CD4-positive, alpha-beta memory T cell (primary cell): ENCODE results near the gene POLN. TPM values are rescaled to one million over a fixed set of nuclear protein-coding genes. Genes with fewer than 3 reads are reported as not detected.
"Not testable (repeated sequence)": the region's sequence is repeated elsewhere in the genome, so short reads cannot be mapped to it uniquely, and the experiment has no call there.

Source experiments
- CTCF ChIA-PET: fragments of 350-600 bp; sonication (Branson Sonifier 250); formaldehyde crosslinking; loops from one replicate; lab custom pipeline; 2021; ENCODE audit warnings: inconsistent platforms; ENCODE audit not compliant: partially characterized antibody; lab: Charles Lee
- POLR2A ChIA-PET: fragments of 350-600 bp; sonication (Branson Sonifier 250); formaldehyde crosslinking; loops from one replicate; lab custom pipeline; 2021; ENCODE audit not compliant: partially characterized antibody; lab: Charles Lee
- DNase-seq, 5 donors: peaks; one replicate each; pipeline versions ENCODE4 v3.0.0 to v3.0.0-alpha.2; 2020 to 2022; ENCODE audit warnings: mixed read lengths in 1 of 5
- H3K27ac ChIP-seq: one replicate; pipeline ENCODE4 v1.7.0; 2013; ENCODE audit warnings: low read depth, low read length
- H3K27me3 ChIP-seq: 2 replicates; pipeline ENCODE4 v1.7.0; 2013; ENCODE audit warnings: mild to moderate bottlenecking, low read length, moderate library complexity; ENCODE audit not compliant: insufficient read depth
- H3K36me3 ChIP-seq: 2 replicates; pipeline ENCODE4 v1.7.0; 2013; ENCODE audit warnings: mild to moderate bottlenecking, low read length, moderate library complexity; ENCODE audit not compliant: insufficient read depth
- H3K4me1 ChIP-seq: 2 replicates; pipeline ENCODE4 v1.7.0; 2013; ENCODE audit warnings: mild to moderate bottlenecking, low read length, moderate library complexity; ENCODE audit not compliant: insufficient read depth
- H3K4me3 ChIP-seq, 2 donors: one replicate each; pipeline ENCODE4 v1.7.0; 2013; ENCODE audit warnings: low read length in 2 of 2, mild to moderate bottlenecking in 1 of 2
- H3K9me3 ChIP-seq, 2 donors: one replicate each; pipeline ENCODE4 v1.7.0; 2013; ENCODE audit warnings: low read length in 2 of 2, control low read depth in 1 of 2; ENCODE audit not compliant: control insufficient read depth in 1 of 2
- H3K27ac Mint-ChIP-seq, 7 donors: one replicate each; pipeline ENCODE4 v1.8.0; 2020 to 2021; ENCODE audit warnings: mixed read lengths in 7 of 7, mild to moderate bottlenecking in 6 of 7, inconsistent platforms in 3 of 7, moderate library complexity in 3 of 7
- H3K27me3 Mint-ChIP-seq, 2 donors: one replicate each; pipeline ENCODE4 v1.8.0; 2020 to 2021; ENCODE audit warnings: mixed read lengths in 2 of 2
- H3K36me3 Mint-ChIP-seq, 2 donors: one replicate each; pipeline ENCODE4 v1.8.0; 2020 to 2021; ENCODE audit warnings: mixed read lengths in 2 of 2, inconsistent platforms in 1 of 2, mild to moderate bottlenecking in 1 of 2
- H3K4me1 Mint-ChIP-seq, 4 donors: one replicate each; pipeline ENCODE4 v1.8.0; 2020 to 2021; ENCODE audit warnings: mixed read lengths in 4 of 4, mild to moderate bottlenecking in 1 of 4
- H3K4me3 Mint-ChIP-seq, 8 donors: one replicate each; pipeline ENCODE4 v1.8.0; 2020 to 2021; ENCODE audit warnings: mixed read lengths in 8 of 8, mild to moderate bottlenecking in 7 of 8, moderate library complexity in 6 of 8, inconsistent platforms in 3 of 8
- H3K9me3 Mint-ChIP-seq, 8 donors: one replicate each; pipeline ENCODE4 v1.8.0; 2020 to 2021; ENCODE audit warnings: mixed read lengths in 8 of 8, mild to moderate bottlenecking in 5 of 8, inconsistent platforms in 3 of 8, moderate library complexity in 1 of 8
- intact Hi-C: fragments of 100-400 bp; cut with micrococcal nuclease; formaldehyde crosslinking; loops from one replicate; pipeline ENCODE4 v1.15.1; 2023
- polyA plus RNA-seq, 2 donors: library from polyadenylated mRNA; unstranded; fragments of 300-500 nt; fragmentation: Illumina TruSeq; gene quantifications; one replicate each; pipeline ENCODE4 v1.2.3, GENCODE V29; 2021
- total RNA-seq, 2 experiments: library from RNA; stranded (reverse); gene quantifications; one replicate each; pipeline ENCODE4 v1.2.3, GENCODE V29; 2021

POLN gene
- total and polyA plus RNA-seq, 4 experiments from 2014 or later = 0.24 to 4.4 (median 2.8) TPM

- DNase-seq = peak; percentile 56 to 71 (median 66)
- peaks cover 25 to 40% of the 10 kb centered on the region in 2 donors for H3K36me3 Mint-ChIP-seq
- intact Hi-C loops = loop anchor here (5.0 kb wide), 2 partner anchors 384 to 831 kb away; partner anchors contain the start of genes HTT, HTT-AS and LETM1
- peaks cover 46 to 76% (median 58%) of the 10 kb centered on the region in 4 donors for H3K4me1 Mint-ChIP-seq
- peak overlapping the region; percentile 81 to 95 (median 91) for H3K4me3 Mint-ChIP-seq
- H3K9me3 Mint-ChIP-seq = no peaks in the 10 kb centered on the region
- ChIA-PET POLR2A (interaction anchor here (0.7 to 3.6 kb wide), 16 partner anchors 9 to 296 kb away, joined by 3 to 62 read pairs (median 6); partner anchors contain the start of genes CFAP99, FAM193A, MXD4 and NELFA), CTCF (interaction anchor here (1.1 to 2.7 kb wide), 8 partner anchors 8 to 203 kb away, joined by 3 to 14 read pairs (median 5); partner anchors contain the start of genes CFAP99 and MXD4)
- peak overlapping the region; percentile 49 to 91 for H3K4me3 ChIP-seq
- peaks cover 44% of the 10 kb centered on the region for H3K4me1 ChIP-seq
- H3K9me3 ChIP-seq = no peaks in the 10 kb centered on the region
- no peaks in the 10 kb centered on the region for H3K27me3 Mint-ChIP-seq
- peak overlapping the region; percentile 85 to 98 (median 93) for H3K27ac Mint-ChIP-seq
- H3K36me3 ChIP-seq = no peaks in the 10 kb centered on the region
- H3K27ac ChIP-seq = peak overlapping the region; percentile 88
- H3K27me3 ChIP-seq = no peaks in the 10 kb centered on the region
These were observed 918 bp downstream of the POLN start for GRCh38 chr4:2241003-2241402.

GRCh38 chr4:2236944-2237666, 4.8 kb downstream of the POLN start:
- peaks cover 41 to 82% (median 56%) of the 10 kb centered on the region in 4 donors for H3K4me1 Mint-ChIP-seq
- no peaks in the 10 kb centered on the region for H3K27me3 Mint-ChIP-seq
- peak overlapping the region in 5 of 7 donors; percentile 39 to 83 (median 64) for H3K27ac Mint-ChIP-seq

GRCh38 chr4:2231082-2231481, 10.8 kb downstream of the POLN start:
- DNase-seq = no peak
- Histone ChIP-seq H3K27ac (no peak overlapping the region), H3K4me1 (no peaks in the 10 kb centered on the region), H3K9me3 (no peaks in the 10 kb centered on the region), H3K4me3 (no peak overlapping the region), H3K36me3 (peaks cover 19% of the 10 kb centered on the region), H3K27me3 (no peaks in the 10 kb centered on the region)
- ChIA-PET CTCF (interaction anchor here (3.0 kb wide), 1 partner anchor 11 kb away, joined by 14 read pairs; no protein-coding TSS in a partner anchor), POLR2A (no interaction called here)
- Mint-ChIP-seq H3K9me3 (peaks cover 0 to 2% (median 0%) of the 10 kb centered on the region in 8 donors), H3K27me3 (no peaks in the 10 kb centered on the region), H3K4me1 (peaks cover 10 to 35% (median 23%) of the 10 kb centered on the region in 4 donors), H3K36me3 (peaks cover 26 to 57% of the 10 kb centered on the region in 2 donors), H3K27ac (peak overlapping the region in 1 of 7 donors; percentile 37), H3K4me3 (no peak overlapping the region)
- intact Hi-C loops = no loop called here

More at GRCh38 chr4:2236944-2237666, 4.8 kb downstream of the POLN start:
- peaks cover 44 to 75% of the 10 kb centered on the region in 2 donors for H3K36me3 Mint-ChIP-seq
- Histone ChIP-seq H3K4me3 (no peak overlapping the region), H3K4me1 (peaks cover 40% of the 10 kb centered on the region), H3K36me3 (peaks cover 19% of the 10 kb centered on the region), H3K9me3 (no peaks in the 10 kb centered on the region), H3K27ac (no peak overlapping the region), H3K27me3 (no peaks in the 10 kb centered on the region)
- peaks cover 0 to 2% (median 0%) of the 10 kb centered on the region in 8 donors for H3K9me3 Mint-ChIP-seq
- H3K4me3 Mint-ChIP-seq = peak overlapping the region in 6 of 8 donors; percentile 48 to 77 (median 62)
- ChIA-PET POLR2A (interaction anchor here (1.2 to 2.4 kb wide), 5 partner anchors 12 to 232 kb away, joined by 3 to 9 read pairs (median 7); partner anchors contain the start of genes CFAP99, MXD4, RNF4 and ZFYVE28), CTCF (interaction anchor here (1.1 to 2.5 kb wide), 5 partner anchors 14 to 182 kb away, joined by 3 to 13 read pairs (median 4); partner anchors contain the start of genes CFAP99, MXD4 and ZFYVE28)
- no peak for DNase-seq
- intact Hi-C loops = no loop called here

- CTCF ChIA-PET = interaction anchor here (1.6 kb wide), 1 partner anchor 18 kb away, joined by 3 read pairs; no protein-coding TSS in a partner anchor
- H3K27ac ChIP-seq = no peak overlapping the region
- Mint-ChIP-seq H3K9me3 (no peaks in the 10 kb centered on the region), H3K27me3 (no peaks in the 10 kb centered on the region), H3K36me3 (peaks cover 11 to 31% of the 10 kb centered on the region in 2 donors), H3K27ac (peak overlapping the region in 3 of 7 donors; percentile 22 to 58 (median 55)), H3K4me1 (peaks cover 0 to 5% (median under 1%) of the 10 kb centered on the region in 4 donors), H3K4me3 (no peak overlapping the region)
- no peaks in the 10 kb centered on the region for H3K27me3 ChIP-seq
- POLR2A ChIA-PET = interaction anchor here (0.8 kb wide), 1 partner anchor 14 kb away, joined by 3 read pairs; no protein-coding TSS in a partner anchor
- DNase-seq = no peak
- no peak overlapping the region for H3K4me3 ChIP-seq
- H3K9me3 ChIP-seq = no peaks in the 10 kb centered on the region
- H3K4me1 ChIP-seq = no peaks in the 10 kb centered on the region
- peaks cover 11% of the 10 kb centered on the region for H3K36me3 ChIP-seq
- intact Hi-C loops = loop anchor here (10.0 kb wide), 1 partner anchor 59 kb away; no protein-coding TSS in a partner anchor
These were observed 15.7 kb downstream of the POLN start for GRCh38 chr4:2226261-2226660.

GRCh38 chr4:2222838-2223237, 19.1 kb downstream of the POLN start:
- POLR2A ChIA-PET = interaction anchor here (1.7 kb wide), 1 partner anchor 246 kb away, joined by 4 read pairs; the partner anchor contains the start of gene RNF4

GRCh38 chr4:2221378-2221777, 20.5 kb downstream of the POLN start:
- not testable (repeated sequence) for H3K4me3 ChIP-seq, H3K27ac ChIP-seq, H3K27me3 ChIP-seq, DNase-seq, H3K9me3 ChIP-seq, H3K9me3 Mint-ChIP-seq, H3K4me1 Mint-ChIP-seq, H3K4me1 ChIP-seq, H3K27ac Mint-ChIP-seq, H3K4me3 Mint-ChIP-seq, H3K27me3 Mint-ChIP-seq
- CTCF ChIA-PET = interaction anchor here (0.9 to 6.2 kb wide), 15 partner anchors 11 to 250 kb away, joined by 3 to 84 read pairs (median 10); partner anchors contain the start of genes CFAP99, HAUS3, POLN and ZFYVE28
- H3K36me3 Mint-ChIP-seq = peaks cover 3 to 13% of the 10 kb centered on the region in 2 donors
- POLR2A ChIA-PET = interaction anchor here (0.6 to 0.8 kb wide), 2 partner anchors 223 to 281 kb away, joined by 3 read pairs; no protein-coding TSS in a partner anchor
- H3K36me3 ChIP-seq = peaks cover 11% of the 10 kb centered on the region
- intact Hi-C loops = loop anchor here (10.0 kb wide), 1 partner anchor 63 kb away; no protein-coding TSS in a partner anchor

More at GRCh38 chr4:2222838-2223237, 19.1 kb downstream of the POLN start:
- Histone ChIP-seq H3K9me3 (no peaks in the 10 kb centered on the region), H3K36me3 (peaks cover 11% of the 10 kb centered on the region), H3K27ac (no peak overlapping the region), H3K27me3 (no peaks in the 10 kb centered on the region), H3K4me3 (no peak overlapping the region), H3K4me1 (no peaks in the 10 kb centered on the region)
- Mint-ChIP-seq H3K27me3 (no peaks in the 10 kb centered on the region), H3K9me3 (no peaks in the 10 kb centered on the region), H3K27ac (no peak overlapping the region), H3K36me3 (peaks cover 7 to 21% of the 10 kb centered on the region in 2 donors), H3K4me1 (peaks cover 6 to 7% (median 6%) of the 10 kb centered on the region in 4 donors), H3K4me3 (peak overlapping the region in 1 of 8 donors; percentile 36)
- intact Hi-C loops = loop anchor here (10.0 kb wide), 1 partner anchor 62 kb away; no protein-coding TSS in a partner anchor
- CTCF ChIA-PET = interaction anchor here (1.0 to 1.2 kb wide), 2 partner anchors 15 to 19 kb away, joined by 3 to 4 read pairs; partner anchors contain the start of genes HAUS3 and POLN
- no peak for DNase-seq
